GM21515 (cell line): ENCODE measurements around the gene TSC22D4.
A peak's percentile ranks its signal among the peaks of the same experiment; 100 is the strongest.

Source experiments
- ATAC-seq: cut with Tn5 transposase; IDR thresholded peaks from one replicate; pipeline ENCODE4 v1.9.1; 2021; ENCODE audit not compliant: unreplicated experiment

Gene TSC22D4

GRCh38 chr7:100430493-100431285 lies 48.3 kb downstream of the TSC22D4 start:
- no peak for ATAC-seq

GRCh38 chr7:100429637-100430492 lies 49.1 kb downstream of the TSC22D4 start, which contains the start of gene MEPCE:
TSS of gene MEPCE (plus strand) at chr7:100429831. CDS start at chr7:100430019, 188 bp downstream.
- ATAC-seq = peak; percentile 35

- ATAC-seq = peak; percentile 46
Observed at GRCh38 chr7:100428967-100429636, 49.9 kb downstream of the TSC22D4 start.

- ATAC-seq = peak; percentile 39
Observed at GRCh38 chr7:100428199-100428966, 50.6 kb downstream of the TSC22D4 start, which contains the start of gene ZCWPW1. TSS of gene ZCWPW1 (minus strand) at chr7:100428703. CDS start at chr7:100420649, 8,054 bp downstream.

- no peak for ATAC-seq
Observed at GRCh38 chr7:100427762-100428198, 51.2 kb downstream of the TSC22D4 start.

- ATAC-seq = no peak
Observed at GRCh38 chr7:100426516-100426915, 52.5 kb downstream of the TSC22D4 start.

GRCh38 chr7:100425347-100425746 lies 53.7 kb downstream of the TSC22D4 start:
- ATAC-seq = no peak

GRCh38 chr7:100423315-100423714 lies 55.7 kb downstream of the TSC22D4 start:
- ATAC-seq = no peak

- no peak for ATAC-seq
Observed at GRCh38 chr7:100419660-100420226, 59.3 kb downstream of the TSC22D4 start.

- ATAC-seq = no peak
Observed at GRCh38 chr7:100418930-100419659, 59.9 kb downstream of the TSC22D4 start.
